Stomach smooth muscle (tissue), 2 donors: ENCODE measurements around the gene GAS2L3.

Source experiments
- H3K27ac ChIP-seq: one replicate; pipeline ENCODE4 v1.7.0; 2013; ENCODE audit warnings: mild to moderate bottlenecking, low read length, inconsistent platforms
- H3K27me3 ChIP-seq, 2 donors: one replicate each; pipeline ENCODE4 v1.7.0; 2013; ENCODE audit warnings: low read length in 2 of 2; ENCODE audit not compliant: insufficient read depth in 2 of 2, control insufficient read depth in 1 of 2
- H3K36me3 ChIP-seq, 2 donors: one replicate each; pipeline ENCODE4 v1.7.0; 2013; ENCODE audit warnings: low read length in 2 of 2; ENCODE audit not compliant: control insufficient read depth in 2 of 2, insufficient read depth in 2 of 2
- H3K4me1 ChIP-seq: one replicate; pipeline ENCODE4 v1.7.0; 2013; ENCODE audit warnings: low read length; ENCODE audit not compliant: control insufficient read depth, insufficient read depth
- H3K4me3 ChIP-seq, 2 donors: one replicate each; pipeline ENCODE4 v1.7.0; 2013; ENCODE audit warnings: low read length in 2 of 2
- H3K9ac ChIP-seq, 2 donors: one replicate each; pipeline ENCODE4 v1.7.0; 2013; ENCODE audit warnings: low read length in 2 of 2, mild to moderate bottlenecking in 1 of 2
- H3K9me3 ChIP-seq, 2 donors: one replicate each; pipeline ENCODE4 v1.7.0; 2013; ENCODE audit warnings: low read length in 2 of 2; ENCODE audit not compliant: control insufficient read depth in 2 of 2
- donor health status: healthy.
- donor health status: Pancreatic carcinoma.

Gene GAS2L3

GRCh38 chr12:100656856-100657255, 83.4 kb downstream of the GAS2L3 start:
- Histone ChIP-seq H3K36me3 (no peaks in the 10 kb centered on the region), H3K9ac (no peak overlapping the region), H3K9me3 (peaks cover 0 to 2% of the 10 kb centered on the region in 2 donors), H3K4me3 (no peak overlapping the region), H3K4me1 (no peaks in the 10 kb centered on the region), H3K27me3 (no peaks in the 10 kb centered on the region), H3K27ac (no peak overlapping the region)

GRCh38 chr12:100661300-100661951, 87.9 kb downstream of the GAS2L3 start:
- Histone ChIP-seq H3K4me3 (no peak overlapping the region), H3K27me3 (no peaks in the 10 kb centered on the region), H3K36me3 (no peaks in the 10 kb centered on the region), H3K9ac (no peak overlapping the region), H3K9me3 (peaks cover 0 to 2% of the 10 kb centered on the region in 2 donors), H3K27ac (no peak overlapping the region), H3K4me1 (no peaks in the 10 kb centered on the region)

- Histone ChIP-seq H3K9me3 (no peaks in the 10 kb centered on the region), H3K27ac (no peak overlapping the region), H3K36me3 (no peaks in the 10 kb centered on the region), H3K4me3 (no peak overlapping the region), H3K27me3 (peaks cover 0 to 2% of the 10 kb centered on the region in 2 donors), H3K9ac (no peak overlapping the region), H3K4me1 (no peaks in the 10 kb centered on the region)
Measured at GRCh38 chr12:100666588-100666987, 93.1 kb downstream of the GAS2L3 start.

GRCh38 chr12:100668945-100669536, 95.6 kb downstream of the GAS2L3 start:
- Histone ChIP-seq H3K9ac (no peak overlapping the region), H3K27ac (no peak overlapping the region), H3K36me3 (no peaks in the 10 kb centered on the region), H3K4me1 (no peaks in the 10 kb centered on the region), H3K27me3 (peaks cover 0 to 4% of the 10 kb centered on the region in 2 donors), H3K4me3 (no peak overlapping the region), H3K9me3 (no peaks in the 10 kb centered on the region)

GRCh38 chr12:100669922-100670321, 96.4 kb downstream of the GAS2L3 start:
- H3K36me3 ChIP-seq, result no peaks in the 10 kb centered on the region
- H3K4me1 ChIP-seq, result no peaks in the 10 kb centered on the region
- H3K9ac ChIP-seq, result no peak overlapping the region
- H3K4me3 ChIP-seq, result no peak overlapping the region
- peaks cover 0 to 4% of the 10 kb centered on the region in 2 donors for H3K27me3 ChIP-seq
- H3K27ac ChIP-seq, result no peak overlapping the region
- H3K9me3 ChIP-seq, result no peaks in the 10 kb centered on the region

GRCh38 chr12:100671396-100672074, 98.1 kb downstream of the GAS2L3 start:
- H3K4me1 ChIP-seq, result no peaks in the 10 kb centered on the region

GRCh38 chr12:100672075-100672592, 98.7 kb downstream of the GAS2L3 start:
- Histone ChIP-seq H3K36me3 (no peaks in the 10 kb centered on the region), H3K4me3 (no peak overlapping the region), H3K4me1 (no peaks in the 10 kb centered on the region), H3K27me3 (peaks cover 0 to 4% of the 10 kb centered on the region in 2 donors), H3K9ac (no peak overlapping the region), H3K27ac (no peak overlapping the region), H3K9me3 (no peaks in the 10 kb centered on the region)

More at GRCh38 chr12:100671396-100672074, 98.1 kb downstream of the GAS2L3 start:
- H3K4me3 ChIP-seq, result no peak overlapping the region
- H3K27me3 ChIP-seq, result peaks cover 0 to 4% of the 10 kb centered on the region in 2 donors
- H3K9me3 ChIP-seq, result no peaks in the 10 kb centered on the region
- H3K27ac ChIP-seq, result no peak overlapping the region
- no peak overlapping the region for H3K9ac ChIP-seq
- no peaks in the 10 kb centered on the region for H3K36me3 ChIP-seq

GRCh38 chr12:100674036-100674888, 100.8 kb downstream of the GAS2L3 start:
- H3K36me3 ChIP-seq, result no peaks in the 10 kb centered on the region

More at GRCh38 chr12:100674036-100674888, 100.8 kb downstream of the GAS2L3 start:
- no peaks in the 10 kb centered on the region for H3K9me3 ChIP-seq
- no peak overlapping the region for H3K4me3 ChIP-seq
- H3K27me3 ChIP-seq, result peaks cover 0 to 6% of the 10 kb centered on the region in 2 donors
- H3K4me1 ChIP-seq, result no peaks in the 10 kb centered on the region
- no peak overlapping the region for H3K27ac ChIP-seq
- H3K9ac ChIP-seq, result no peak overlapping the region
